HEK293T (cell line): Measurements from ENCODE around the gene PRSS2.

Experiments
- FOXK2 ChIP-seq: fragments of 450-650 bp; IDR thresholded peaks from 2 replicates; pipeline ENCODE4 v1.6.1; 2016; ENCODE audit warnings: mild to moderate bottlenecking
- SUZ12 ChIP-seq: fragments of 450-650 bp; IDR thresholded peaks from 2 replicates; pipeline ENCODE4 v1.6.1; 2016; ENCODE audit warnings: mild to moderate bottlenecking

- TF ChIP-seq FOXK2 (no peak), SUZ12 (no peak)
Observed at GRCh38 chr7:142808461-142808801, 37.7 kb downstream of the PRSS2 start.
